Fibroblast of skin of back (primary cell): ENCODE results near the gene SLC66A1.
A peak's percentile ranks its signal among the peaks of the same experiment; 100 is the strongest.

Experiments used
- DNase-seq: peaks from one replicate; pipeline ENCODE4 v3.0.0-alpha.2; 2013

The SLC66A1 gene

GRCh38 chr1:19325958-19326747 is 14.0 kb downstream of the SLC66A1 start:
- no peak for DNase-seq

- DNase-seq = no peak
Measured at GRCh38 chr1:19326748-19327065, 14.6 kb downstream of the SLC66A1 start.

GRCh38 chr1:19327301-19327700 is 15.2 kb downstream of the SLC66A1 start:
- no peak for DNase-seq

GRCh38 chr1:19327736-19328135 is 15.6 kb downstream of the SLC66A1 start:
- DNase-seq = no peak

- DNase-seq = no peak
Measured at GRCh38 chr1:19328486-19328885, 16.4 kb downstream of the SLC66A1 start.

DNA sequence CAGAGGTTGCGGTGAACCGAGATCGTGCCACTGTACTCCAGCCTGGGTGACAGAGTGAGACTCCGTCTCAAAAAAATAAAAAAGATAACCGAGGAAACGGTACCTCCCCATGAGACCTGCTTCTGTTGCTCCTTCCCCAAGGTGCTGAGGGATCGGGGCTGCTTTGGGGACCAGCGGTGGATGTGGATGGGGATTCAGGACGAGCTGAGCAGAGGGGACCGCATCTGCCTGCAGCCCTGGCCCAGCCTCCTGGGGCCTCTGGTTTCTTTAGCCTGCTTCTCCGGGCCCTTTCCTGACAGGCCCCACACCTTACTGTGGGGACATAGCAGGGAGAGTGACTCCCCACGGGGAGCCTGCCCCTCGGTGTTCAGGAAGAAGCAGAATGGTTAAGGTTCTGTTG is 17.1 kb downstream of the SLC66A1 start:
- DNase-seq = no peak

- DNase-seq = no peak
Measured at GRCh38 chr1:19329611-19330010, 17.5 kb downstream of the SLC66A1 start.

DNA sequence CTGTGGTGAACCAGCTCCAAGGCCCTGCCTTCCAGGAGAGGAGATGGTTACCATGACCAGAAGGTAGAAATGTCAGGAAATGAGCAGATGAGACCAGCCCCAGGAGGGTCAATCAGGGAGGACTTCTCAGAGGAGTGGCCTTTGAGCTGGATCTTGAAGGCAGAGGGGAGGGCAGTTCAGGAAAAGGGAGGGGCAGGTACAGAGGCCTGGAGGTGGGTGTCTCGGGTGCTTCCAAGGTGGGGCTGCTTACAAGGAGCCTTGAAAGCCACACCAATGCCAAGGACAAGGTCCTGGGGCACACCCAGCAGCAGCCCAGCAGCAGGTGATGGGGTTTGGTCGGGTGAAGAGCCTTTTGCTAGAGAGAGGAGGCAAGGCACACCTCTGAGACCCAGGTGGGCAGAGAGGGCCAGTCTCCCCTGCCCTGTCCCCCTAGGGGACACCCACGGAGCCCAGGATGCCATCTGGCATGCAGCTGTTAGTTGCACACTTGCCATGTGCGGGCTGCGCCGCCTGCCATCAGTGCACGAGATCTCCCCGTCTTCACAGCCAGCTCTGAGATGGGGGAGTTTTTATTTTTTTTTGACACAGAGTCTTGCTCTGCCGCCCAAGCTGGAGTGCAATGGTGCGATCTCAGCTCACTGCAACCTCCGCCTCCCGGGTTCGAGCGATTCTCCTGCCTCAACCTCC is 18.5 kb downstream of the SLC66A1 start:
- DNase-seq = no peak

GRCh38 chr1:19331262-19331878 is 19.2 kb downstream of the SLC66A1 start:
- no peak for DNase-seq

- no peak for DNase-seq
Measured at GRCh38 chr1:19332832-19333231, 20.7 kb downstream of the SLC66A1 start.

DNA sequence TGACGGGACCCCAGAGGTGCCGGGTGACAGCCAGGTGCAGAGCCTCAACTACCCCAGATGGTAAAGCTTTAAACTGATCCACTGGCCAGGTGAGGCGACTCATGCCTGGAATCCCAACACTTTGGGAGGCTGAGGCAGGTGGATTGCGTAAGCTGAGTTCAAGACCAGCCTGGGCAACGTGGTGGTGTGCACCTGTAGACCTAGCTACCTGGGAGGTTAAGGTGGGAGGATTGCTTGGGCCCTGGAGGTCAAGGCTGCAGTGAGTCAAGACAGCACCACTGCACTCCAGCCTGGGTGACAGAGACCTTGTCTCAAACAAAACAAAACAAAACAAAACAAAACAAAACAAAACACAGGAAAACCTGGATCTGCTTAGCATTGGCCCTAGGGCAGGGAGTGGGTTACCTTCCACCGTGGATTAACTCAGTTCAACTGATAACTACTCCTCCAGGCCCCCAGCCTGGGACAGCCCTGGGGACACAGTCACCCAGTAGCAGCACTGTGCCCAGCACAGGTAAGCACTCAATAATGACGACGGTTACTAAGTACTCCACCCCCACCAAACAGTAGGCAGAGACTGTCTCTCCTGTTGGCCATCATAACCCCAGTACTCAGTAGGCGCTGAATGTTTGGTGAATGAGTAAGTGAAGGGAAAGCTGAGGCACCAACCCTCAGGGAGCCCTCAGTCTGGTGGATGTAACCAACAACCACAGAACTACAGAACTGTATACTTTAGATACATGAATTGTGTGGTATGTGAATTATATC is 21.6 kb downstream of the SLC66A1 start:
- peak; percentile 37 for DNase-seq

GRCh38 chr1:19336543-19336942 is 24.4 kb downstream of the SLC66A1 start:
- DNase-seq = no peak

DNA sequence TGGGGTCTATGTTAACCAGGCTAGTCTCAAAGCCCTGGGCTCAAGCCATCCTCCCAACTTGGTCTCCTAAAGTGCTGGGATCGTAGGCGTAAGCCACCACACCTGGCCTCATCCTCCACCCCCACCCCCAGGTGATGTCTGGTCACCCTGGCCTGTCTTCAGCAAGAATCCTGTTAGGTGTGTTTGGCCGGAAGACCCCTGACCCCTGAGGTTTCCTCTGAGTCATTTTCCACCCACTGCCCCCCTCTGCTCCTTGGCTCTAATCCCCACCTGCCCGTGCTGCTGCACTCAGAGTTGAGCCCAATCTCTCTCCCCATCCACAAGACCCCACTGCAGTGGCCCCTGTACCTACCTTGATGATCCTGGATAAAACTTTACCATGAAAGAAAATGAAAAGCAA is 25.2 kb downstream of the SLC66A1 start:
- no peak for DNase-seq

GRCh38 chr1:19338323-19338762 is 26.2 kb downstream of the SLC66A1 start:
- no peak for DNase-seq

DNA sequence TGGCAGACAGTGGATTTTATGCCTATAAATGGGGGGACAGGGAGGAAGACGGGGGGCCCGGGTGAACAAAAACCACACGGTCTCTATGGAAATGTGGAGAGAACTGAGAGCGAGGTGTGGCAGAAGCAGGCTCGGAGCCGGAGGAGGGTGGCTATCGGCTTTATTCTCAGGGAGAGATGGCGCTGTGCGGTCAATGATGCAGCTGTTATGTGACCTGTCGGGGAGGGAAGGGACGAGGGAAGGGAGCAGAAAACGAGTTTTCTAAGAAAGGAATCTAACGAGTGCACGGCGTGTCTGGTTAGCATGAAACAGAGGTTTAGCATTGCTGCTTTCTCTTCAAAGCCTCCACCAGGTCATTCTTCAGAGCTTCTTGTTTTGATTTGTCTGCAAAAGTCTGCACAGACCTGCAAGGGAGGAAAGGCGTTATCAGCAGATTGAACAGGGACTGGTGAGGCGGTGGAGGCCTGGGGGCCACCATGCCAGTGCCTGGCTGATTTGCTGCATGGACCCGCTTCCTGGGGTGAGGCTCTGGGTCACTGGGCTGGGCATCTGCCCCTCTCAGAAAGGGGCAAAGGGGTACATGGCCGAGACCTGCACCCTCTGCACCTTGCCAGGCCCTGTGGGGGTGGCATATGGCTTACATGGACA is 27.2 kb downstream of the SLC66A1 start:
- no peak for DNase-seq

GRCh38 chr1:19340387-19340937 is 28.3 kb downstream of the SLC66A1 start:
- no peak for DNase-seq

GRCh38 chr1:19341201-19342061 is 29.3 kb downstream of the SLC66A1 start:
- peak; percentile 65 for DNase-seq

DNA sequence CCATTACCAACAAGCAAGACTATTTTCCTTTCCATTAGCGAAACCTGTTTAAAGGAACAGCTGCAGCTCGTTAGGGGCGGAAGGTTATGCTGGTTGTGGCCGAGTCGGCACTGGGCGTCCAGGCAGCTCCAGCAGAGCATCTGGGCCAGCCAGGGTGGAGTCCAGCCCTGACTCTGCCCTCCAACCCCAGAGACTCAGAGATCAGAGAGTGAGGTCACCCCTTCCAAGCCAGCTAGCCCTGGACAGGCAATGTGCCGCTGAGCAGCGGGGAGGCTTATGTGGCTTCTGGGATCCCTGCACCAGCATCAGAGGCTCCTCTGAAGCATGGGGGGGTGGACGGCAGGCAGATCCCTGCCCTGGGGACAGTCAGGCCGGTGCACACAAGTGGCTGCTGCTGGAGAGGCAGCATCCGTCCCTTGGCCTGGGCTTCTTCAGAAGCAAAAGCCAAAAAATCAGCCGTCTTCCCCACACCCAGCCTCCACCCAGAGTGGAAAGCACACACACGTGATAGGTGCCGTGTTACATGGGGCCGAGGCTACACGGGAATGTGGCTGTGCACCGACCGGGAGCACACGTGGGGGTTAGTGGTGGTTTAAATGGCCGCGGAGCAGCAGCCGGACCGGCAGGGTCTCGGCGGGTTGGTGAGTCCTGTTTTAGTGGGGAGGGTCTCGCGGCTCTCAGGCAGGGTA is 30.1 kb downstream of the SLC66A1 start:
- no peak for DNase-seq

DNA sequence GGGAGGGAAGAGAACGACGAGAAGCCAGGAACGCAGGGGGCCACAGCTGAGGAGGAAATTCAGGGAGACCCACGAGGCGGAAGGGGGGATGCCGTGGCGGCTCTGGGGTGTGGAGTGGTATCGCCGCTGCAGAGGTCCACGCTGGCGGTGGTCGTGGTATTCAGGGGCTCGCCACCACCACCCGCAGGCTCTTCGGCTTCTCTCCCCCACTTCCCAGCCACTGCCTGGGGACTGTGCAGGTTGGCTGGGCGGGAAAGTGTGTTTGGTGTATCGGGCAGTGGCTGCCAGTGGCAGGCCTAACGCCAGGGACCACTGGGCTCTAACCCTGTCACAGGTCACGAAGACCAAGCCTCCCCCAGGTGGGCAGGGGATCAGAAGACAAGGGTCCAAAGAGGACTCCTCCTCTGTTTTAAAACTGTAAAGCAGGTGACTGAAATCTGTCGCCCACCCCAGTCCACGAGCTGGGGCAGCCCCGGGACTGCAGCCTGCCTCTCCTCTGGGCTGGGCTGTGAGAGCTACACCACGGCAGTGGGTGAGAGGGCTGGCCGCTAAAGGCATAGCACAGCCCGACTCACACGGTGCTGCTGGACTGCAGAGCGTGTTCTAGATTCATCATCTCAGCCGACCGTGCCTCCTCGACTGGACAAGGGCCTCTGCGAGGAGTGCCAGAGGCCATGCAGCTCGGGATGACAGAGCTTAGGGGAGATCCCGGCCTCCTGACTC is 30.9 kb downstream of the SLC66A1 start:
- DNase-seq = no peak
